CD1c-positive myeloid dendritic cell (primary cell): Measurements from ENCODE around the gene SELENOM.
A peak's percentile ranks its signal among the peaks of the same experiment; 100 is the strongest.

Experiments used
- DNase-seq: peaks from one replicate; pipeline ENCODE4 v3.0.0-alpha.2; 2016; ENCODE audit errors: extremely low spot score

The SELENOM gene

GRCh38 chr22:31091106-31091975 lies 16.0 kb downstream of the SELENOM start:
- no peak for DNase-seq

DNA sequence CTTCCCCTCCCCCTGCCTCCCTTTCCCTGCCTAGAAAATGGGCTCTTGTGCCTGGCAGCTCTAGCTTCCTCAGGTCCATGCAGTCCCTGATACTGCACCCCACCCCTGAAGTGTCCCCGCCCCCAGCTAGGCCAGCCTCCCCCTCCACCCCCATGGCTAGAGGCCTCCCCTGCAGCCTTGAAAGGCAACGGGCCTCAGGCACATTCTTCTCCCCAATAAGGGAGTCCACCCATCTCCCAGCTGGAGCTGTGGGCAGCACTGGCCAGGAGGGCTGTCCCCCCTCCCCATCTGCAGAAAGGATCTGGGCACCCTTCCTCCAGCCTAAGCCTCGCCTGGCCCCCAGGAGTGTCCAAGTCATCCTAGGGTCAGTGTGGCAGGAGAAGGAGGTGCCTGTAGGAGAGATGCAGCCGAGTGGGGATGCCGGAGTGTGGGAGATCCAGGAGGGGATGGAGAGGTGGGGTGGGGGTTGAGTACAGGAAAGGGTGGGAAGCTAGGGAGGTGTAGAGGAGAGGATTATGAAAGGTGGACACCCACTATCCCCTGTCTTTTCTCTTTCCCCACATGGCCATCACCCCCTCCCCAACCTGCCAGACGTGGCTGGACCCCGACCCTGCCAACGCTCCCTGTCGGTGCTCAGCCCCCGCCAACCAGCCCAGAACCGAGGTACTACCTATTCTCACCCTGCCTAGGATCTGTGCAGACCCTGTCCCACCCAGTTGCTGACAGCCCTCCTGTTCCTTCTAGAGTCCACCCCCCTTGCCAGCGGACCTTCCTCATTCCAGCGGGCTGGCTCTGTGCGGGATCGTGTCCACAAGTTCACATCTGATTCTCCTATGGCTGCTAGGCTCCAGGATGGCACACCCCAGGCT lies 16.9 kb downstream of the SELENOM start:
- DNase-seq = no peak

GRCh38 chr22:31089160-31090100 lies 17.9 kb downstream of the SELENOM start:
- peak; percentile 63 for DNase-seq

- DNase-seq = no peak
Measured at GRCh38 chr22:31088233-31088986, 19.0 kb downstream of the SELENOM start.

- no peak for DNase-seq
Measured at GRCh38 chr22:31087744-31088215, 19.6 kb downstream of the SELENOM start.

- no peak for DNase-seq
Measured at GRCh38 chr22:31086703-31087330, 20.6 kb downstream of the SELENOM start.

DNA sequence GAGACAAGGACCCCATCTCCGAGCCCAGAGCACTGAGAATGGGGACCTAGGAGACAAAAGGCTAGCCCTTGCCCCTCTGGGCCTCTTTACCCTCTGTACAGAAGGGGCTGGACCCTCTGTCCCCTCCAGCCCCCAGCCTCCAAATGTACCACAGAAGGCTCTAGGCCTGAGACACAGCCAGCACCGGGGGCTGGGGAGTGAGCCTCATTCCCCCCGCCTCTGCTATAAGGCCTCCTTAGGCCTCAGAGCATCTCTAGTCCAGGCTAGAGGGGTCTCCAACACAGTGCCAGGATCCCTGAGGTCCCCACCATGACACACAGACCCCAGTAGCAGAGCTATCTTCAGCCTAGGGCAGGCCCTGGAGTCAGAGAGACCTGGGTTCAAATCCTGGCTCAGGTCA lies 21.4 kb downstream of the SELENOM start:
- no peak for DNase-seq

- DNase-seq = peak; percentile 63
Measured at GRCh38 chr22:31085493-31085824, 21.9 kb downstream of the SELENOM start.

GRCh38 chr22:31084811-31085492 lies 22.4 kb downstream of the SELENOM start:
- peak; percentile 93 for DNase-seq

- DNase-seq = peak; percentile 10
Measured at GRCh38 chr22:31083923-31084810, 23.2 kb downstream of the SELENOM start.

GRCh38 chr22:31083377-31083768 lies 24.0 kb downstream of the SELENOM start:
- no peak for DNase-seq

- DNase-seq = peak; percentile 14
Measured at GRCh38 chr22:31082606-31083376, 24.6 kb downstream of the SELENOM start.

GRCh38 chr22:31081963-31082605 lies 25.3 kb downstream of the SELENOM start:
- DNase-seq = no peak

GRCh38 chr22:31080848-31081649 lies 26.3 kb downstream of the SELENOM start, which contains the start of gene SMTN:
Gene SMTN (plus strand): TSS chr22:31081318. CDS start chr22:31083259, 1,941 bp downstream.
- peak; percentile 89 for DNase-seq

DNA sequence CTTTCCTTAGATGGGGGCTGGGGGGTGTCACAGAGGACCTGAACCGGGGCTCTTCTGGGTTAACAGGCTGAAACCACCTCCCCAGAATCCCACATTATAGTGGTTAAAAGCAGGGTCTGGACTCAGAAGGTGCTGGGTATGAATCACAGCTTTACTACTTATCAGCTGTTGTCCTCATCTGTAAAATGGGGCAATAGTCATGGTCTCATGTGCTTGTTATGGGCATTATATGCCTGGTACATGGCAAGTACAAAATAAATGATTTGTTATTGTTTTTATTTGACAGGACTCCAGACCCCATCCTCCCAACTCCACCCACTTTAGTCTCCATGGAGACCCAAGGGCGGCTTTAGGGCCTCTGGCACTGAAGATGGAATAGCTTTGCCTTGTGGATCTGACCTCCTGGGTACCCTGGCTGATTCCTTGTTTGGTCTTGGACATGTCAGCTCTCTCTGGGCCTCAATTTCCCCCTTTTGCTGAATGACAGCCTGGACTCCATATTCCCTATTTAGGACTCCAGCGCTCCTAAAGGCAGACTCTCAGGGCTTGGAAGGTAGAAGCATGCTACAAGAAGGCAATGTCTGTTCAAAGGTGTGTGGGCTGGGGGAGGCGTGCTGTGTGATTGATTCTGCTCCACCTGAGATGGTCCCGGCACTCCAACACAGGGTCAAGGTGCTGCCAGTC lies 27.1 kb downstream of the SELENOM start:
- DNase-seq = no peak

DNA sequence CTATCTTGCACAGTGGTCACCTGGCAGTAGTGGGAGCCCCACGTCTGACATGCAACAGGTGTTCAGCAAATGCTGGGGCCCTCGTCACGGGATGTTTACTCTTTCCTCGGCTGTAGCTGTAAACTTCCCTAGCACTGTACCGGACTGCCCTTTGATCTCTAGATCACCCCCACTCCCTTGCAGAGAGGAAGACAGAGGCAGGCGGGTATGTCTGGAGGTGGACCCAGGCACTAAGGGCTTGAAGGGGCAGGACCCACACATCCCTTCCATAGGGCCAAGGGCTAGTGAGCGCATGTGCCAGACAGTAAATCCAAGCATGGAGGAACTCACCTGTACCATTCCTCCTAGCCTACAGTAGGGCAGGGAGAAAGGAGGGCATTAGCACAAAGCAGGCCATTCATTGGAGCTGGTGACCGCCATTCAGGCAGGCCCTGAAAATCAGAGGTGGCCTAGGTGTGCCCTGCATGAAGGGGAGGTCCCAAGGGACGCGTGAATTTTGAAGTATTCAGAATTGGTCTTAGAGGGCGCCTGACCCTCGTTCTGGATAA lies 28.2 kb downstream of the SELENOM start:
- no peak for DNase-seq
